ENCODE data around the gene H1-8. TPM values are rescaled to one million over a fixed set of nuclear protein-coding genes. Genes with fewer than 3 reads are reported as not detected.

Gene H1-8
- total RNA-seq, 3 donors from 2014 or later = not detected

DNA sequence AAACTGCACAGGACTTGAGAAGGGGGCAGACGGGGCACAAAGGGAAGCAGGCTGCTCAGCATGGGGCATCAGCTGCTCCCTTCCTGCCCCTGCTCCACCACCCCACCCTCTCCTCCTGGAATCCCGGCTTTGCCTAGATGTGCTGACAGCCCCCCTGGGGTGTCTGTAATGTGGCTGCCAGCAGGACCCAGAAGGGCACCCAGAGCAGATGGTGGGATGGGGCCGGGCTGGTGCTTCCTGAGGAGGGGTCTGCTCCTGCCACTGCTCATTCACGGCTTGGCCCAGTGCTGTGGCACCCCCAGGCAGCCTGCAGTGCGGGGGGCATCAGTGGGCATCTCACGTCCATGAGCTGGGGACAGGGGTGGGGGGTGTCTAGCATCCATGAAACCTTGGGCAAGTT lies 10.2 kb downstream of the H1-8 start:
- H3K36me3 Mint-ChIP-seq (ENCODE audit: insufficient read depth) = no peaks in the 10 kb centered on the region
- no peak for DNase-seq
- no peak overlapping the region for H3K4me3 Mint-ChIP-seq
- peaks cover 6% of the 10 kb centered on the region for H3K27me3 Mint-ChIP-seq (ENCODE audit: low read depth)
- ATAC-seq = no peak
- no peaks in the 10 kb centered on the region for H3K9me3 Mint-ChIP-seq
- H3K4me1 Mint-ChIP-seq (ENCODE audit: low read depth) = peaks cover 13% of the 10 kb centered on the region

- DNase-seq (no peak), ATAC-seq (no peak)
- Mint-ChIP-seq H3K27me3 (ENCODE audit: low read depth) (peaks cover 6% of the 10 kb centered on the region), H3K4me1 (ENCODE audit: low read depth) (peaks cover 16% of the 10 kb centered on the region), H3K9me3 (no peaks in the 10 kb centered on the region), H3K4me3 (peak overlapping the region; percentile 12), H3K36me3 (ENCODE audit: insufficient read depth) (no peaks in the 10 kb centered on the region)
Measured at GRCh38 chr3:129553719-129554118, 10.7 kb downstream of the H1-8 start.

- Mint-ChIP-seq H3K4me3 (no peak overlapping the region), H3K9me3 (no peaks in the 10 kb centered on the region)
- no peak for ATAC-seq
Measured at GRCh38 chr3:129554356-129555152, 11.6 kb downstream of the H1-8 start.

GRCh38 chr3:129555153-129555550 lies 12.2 kb downstream of the H1-8 start:
- no peaks in the 10 kb centered on the region for H3K36me3 Mint-ChIP-seq (ENCODE audit: insufficient read depth)
- ATAC-seq (no peak), DNase-seq (no peak)
- H3K4me1 Mint-ChIP-seq (ENCODE audit: low read depth) = peaks cover 16% of the 10 kb centered on the region
- no peak overlapping the region for H3K4me3 Mint-ChIP-seq
- H3K9me3 Mint-ChIP-seq = no peaks in the 10 kb centered on the region
- peaks cover 6% of the 10 kb centered on the region for H3K27me3 Mint-ChIP-seq (ENCODE audit: low read depth)

More at GRCh38 chr3:129554356-129555152, 11.6 kb downstream of the H1-8 start:
- Mint-ChIP-seq H3K36me3 (ENCODE audit: insufficient read depth) (no peaks in the 10 kb centered on the region), H3K27me3 (ENCODE audit: low read depth) (peaks cover 6% of the 10 kb centered on the region), H3K4me1 (ENCODE audit: low read depth) (peaks cover 16% of the 10 kb centered on the region)
- DNase-seq = no peak

GRCh38 chr3:129555616-129556357 lies 12.8 kb downstream of the H1-8 start:
- DNase-seq = no peak
- no peak for ATAC-seq
- H3K36me3 Mint-ChIP-seq (ENCODE audit: insufficient read depth) = no peaks in the 10 kb centered on the region
- no peaks in the 10 kb centered on the region for H3K9me3 Mint-ChIP-seq
- peaks cover 6% of the 10 kb centered on the region for H3K27me3 Mint-ChIP-seq (ENCODE audit: low read depth)
- H3K4me1 Mint-ChIP-seq (ENCODE audit: low read depth) = peaks cover 16% of the 10 kb centered on the region
- no peak overlapping the region for H3K4me3 Mint-ChIP-seq

DNA sequence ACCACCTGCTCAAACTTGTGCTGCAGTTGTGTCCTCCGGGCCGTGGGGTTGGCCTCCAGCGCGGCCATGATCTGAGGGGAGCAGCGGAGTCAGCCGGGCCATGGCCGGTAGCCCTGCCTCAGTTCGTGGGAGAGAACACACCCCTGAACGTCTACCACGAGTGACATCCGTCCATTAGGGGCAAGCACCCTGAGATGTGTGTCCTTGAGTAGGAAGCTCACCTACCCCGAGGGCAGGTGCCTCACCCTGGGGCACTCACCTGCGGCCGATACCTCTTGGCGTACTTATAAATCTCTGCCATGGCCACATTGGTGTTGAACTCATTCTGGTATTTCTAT lies 13.4 kb downstream of the H1-8 start:
- no peak overlapping the region for H3K4me3 Mint-ChIP-seq
- peaks cover 6% of the 10 kb centered on the region for H3K27me3 Mint-ChIP-seq (ENCODE audit: low read depth)
- H3K36me3 Mint-ChIP-seq (ENCODE audit: insufficient read depth) = no peaks in the 10 kb centered on the region
- DNase-seq (no peak), ATAC-seq (no peak)
- no peaks in the 10 kb centered on the region for H3K9me3 Mint-ChIP-seq
- peaks cover 16% of the 10 kb centered on the region for H3K4me1 Mint-ChIP-seq (ENCODE audit: low read depth)

GRCh38 chr3:129556890-129557547 lies 14.0 kb downstream of the H1-8 start:
- no peaks in the 10 kb centered on the region for H3K9me3 Mint-ChIP-seq

DNA sequence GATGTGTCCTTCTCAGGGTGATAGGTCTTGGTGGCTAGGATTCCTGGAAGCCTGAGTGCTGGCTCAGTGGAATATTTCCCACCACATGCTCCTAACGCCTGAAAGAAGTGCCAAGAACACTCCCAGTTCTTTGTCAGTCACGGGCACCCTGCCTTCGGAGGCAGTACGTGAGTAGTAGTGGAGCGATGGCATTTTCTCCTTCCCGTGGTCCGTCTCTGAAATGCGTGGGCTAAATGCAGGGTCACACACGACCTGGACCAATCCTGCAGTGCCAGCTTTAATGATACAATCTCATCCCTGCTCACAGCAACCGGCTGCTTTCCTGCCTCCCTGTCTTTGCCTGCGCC lies 14.5 kb downstream of the H1-8 start:
- H3K9me3 Mint-ChIP-seq = no peaks in the 10 kb centered on the region
- H3K27me3 Mint-ChIP-seq (ENCODE audit: low read depth) = peaks cover 6% of the 10 kb centered on the region
- ATAC-seq (no peak), DNase-seq (no peak)
- H3K4me1 Mint-ChIP-seq (ENCODE audit: low read depth) = peaks cover 16% of the 10 kb centered on the region
- H3K4me3 Mint-ChIP-seq = no peak overlapping the region
- no peaks in the 10 kb centered on the region for H3K36me3 Mint-ChIP-seq (ENCODE audit: insufficient read depth)

More at GRCh38 chr3:129556890-129557547, 14.0 kb downstream of the H1-8 start:
- Mint-ChIP-seq H3K4me1 (ENCODE audit: low read depth) (peaks cover 16% of the 10 kb centered on the region), H3K36me3 (ENCODE audit: insufficient read depth) (no peaks in the 10 kb centered on the region), H3K27me3 (ENCODE audit: low read depth) (peaks cover 6% of the 10 kb centered on the region), H3K4me3 (no peak overlapping the region)
- no peak for DNase-seq
- no peak for ATAC-seq

DNA sequence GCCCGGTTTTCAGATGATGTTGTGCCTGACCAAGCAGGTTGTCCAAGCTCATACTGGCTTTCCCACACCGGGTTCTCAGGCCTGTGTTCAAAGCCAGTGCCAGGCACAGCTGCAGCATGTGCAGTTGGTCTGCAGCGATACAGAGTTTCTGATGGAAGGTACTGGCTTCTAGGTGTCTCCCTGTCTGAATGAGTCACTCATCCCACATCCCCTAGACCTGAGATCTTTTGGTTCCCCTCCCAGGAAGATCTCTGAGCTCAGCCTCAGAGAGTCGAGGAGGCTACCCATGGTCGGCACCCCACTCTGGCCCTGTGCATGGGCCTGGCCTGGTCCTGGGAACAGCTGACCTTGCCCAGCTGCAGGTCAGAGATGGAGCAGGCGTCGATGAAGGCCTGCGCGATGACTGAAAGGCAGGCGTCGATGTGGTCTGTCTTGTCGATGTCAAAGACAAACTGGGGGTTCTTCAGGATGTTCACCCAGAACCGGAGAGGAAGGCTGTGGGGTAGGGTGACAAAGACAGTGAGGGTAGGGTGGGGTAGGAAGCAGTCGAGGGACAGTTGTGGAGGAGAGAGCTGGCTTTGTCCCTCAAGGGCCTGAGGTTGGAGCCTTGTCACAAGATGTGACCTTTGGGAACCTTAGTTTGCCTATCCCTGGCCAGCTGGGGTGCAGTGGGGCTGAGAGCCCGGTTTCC lies 15.3 kb downstream of the H1-8 start:
- no peaks in the 10 kb centered on the region for H3K9me3 Mint-ChIP-seq
- H3K4me3 Mint-ChIP-seq = no peak overlapping the region
- DNase-seq = no peak
- no peak for ATAC-seq
- no peaks in the 10 kb centered on the region for H3K36me3 Mint-ChIP-seq (ENCODE audit: insufficient read depth)
- H3K27me3 Mint-ChIP-seq (ENCODE audit: low read depth) = peaks cover 2% of the 10 kb centered on the region
- peaks cover 16% of the 10 kb centered on the region for H3K4me1 Mint-ChIP-seq (ENCODE audit: low read depth)

GRCh38 chr3:129558772-129559564 lies 16.0 kb downstream of the H1-8 start:
- H3K9me3 Mint-ChIP-seq = no peaks in the 10 kb centered on the region
- H3K36me3 Mint-ChIP-seq (ENCODE audit: insufficient read depth) = no peaks in the 10 kb centered on the region
- no peak for ATAC-seq
- H3K27me3 Mint-ChIP-seq (ENCODE audit: low read depth) = peaks cover 2% of the 10 kb centered on the region
- no peak for DNase-seq
- peaks cover 12% of the 10 kb centered on the region for H3K4me1 Mint-ChIP-seq (ENCODE audit: low read depth)
- H3K4me3 Mint-ChIP-seq = no peak overlapping the region

DNA sequence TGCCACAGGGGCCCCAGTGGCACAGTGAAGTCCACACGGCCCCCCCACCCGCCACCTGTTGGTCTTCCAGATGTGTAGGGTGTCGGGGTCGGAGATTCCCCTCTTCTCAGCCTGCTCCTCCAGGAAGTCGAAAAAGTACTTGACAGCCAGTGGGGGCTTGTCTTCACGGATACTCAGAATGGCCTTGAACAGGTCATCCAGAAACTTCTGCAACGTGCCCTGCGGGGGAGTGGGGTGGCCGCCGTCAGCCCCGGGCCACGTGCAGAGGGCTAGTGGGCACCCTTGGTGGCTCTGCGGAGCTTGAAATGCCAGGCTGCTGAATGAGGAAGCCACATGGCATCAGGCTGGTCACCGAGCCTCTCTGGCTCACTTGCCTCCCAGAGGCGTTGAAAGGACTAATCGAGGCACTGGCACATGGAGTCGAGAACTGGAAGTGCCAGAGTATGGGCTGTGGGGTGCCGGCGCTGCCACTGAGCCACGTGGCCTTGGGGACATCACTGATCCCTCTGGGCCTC lies 16.6 kb downstream of the H1-8 start:
- no peaks in the 10 kb centered on the region for H3K27me3 Mint-ChIP-seq (ENCODE audit: low read depth)
- no peak for DNase-seq
- peaks cover 6% of the 10 kb centered on the region for H3K4me1 Mint-ChIP-seq (ENCODE audit: low read depth)
- no peaks in the 10 kb centered on the region for H3K9me3 Mint-ChIP-seq
- H3K4me3 Mint-ChIP-seq = no peak overlapping the region
- no peaks in the 10 kb centered on the region for H3K36me3 Mint-ChIP-seq (ENCODE audit: insufficient read depth)
- ATAC-seq = no peak

DNA sequence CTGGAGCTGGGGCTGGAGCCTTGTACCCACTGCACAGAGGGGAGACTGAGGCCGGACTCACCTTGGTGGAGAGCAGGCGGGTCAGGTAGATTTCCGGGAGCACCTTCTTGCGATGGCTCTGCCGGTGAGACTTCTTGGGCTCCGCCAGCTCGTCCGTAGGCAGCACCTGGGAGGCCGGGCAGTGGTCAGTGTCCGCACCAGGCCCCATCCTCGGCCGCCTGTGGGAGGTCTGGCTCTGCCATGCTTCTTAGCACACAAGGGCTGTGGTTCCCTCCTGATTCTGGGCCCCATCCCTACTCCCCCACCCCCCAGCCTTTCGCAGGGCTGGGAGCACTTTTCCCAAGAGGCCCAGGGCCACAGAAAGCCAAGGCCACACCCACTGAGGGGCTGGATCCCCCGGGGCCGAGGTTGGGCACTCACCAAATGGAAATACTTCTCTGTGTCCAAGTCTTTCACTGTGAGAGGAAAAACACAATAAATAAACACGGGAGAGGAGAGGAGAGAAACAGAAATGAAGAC lies 17.4 kb downstream of the H1-8 start:
- Mint-ChIP-seq H3K27me3 (ENCODE audit: low read depth) (no peaks in the 10 kb centered on the region), H3K4me1 (ENCODE audit: low read depth) (peaks cover 6% of the 10 kb centered on the region), H3K4me3 (no peak overlapping the region), H3K36me3 (ENCODE audit: insufficient read depth) (no peaks in the 10 kb centered on the region), H3K9me3 (no peaks in the 10 kb centered on the region)
- DNase-seq (no peak), ATAC-seq (no peak)

DNA sequence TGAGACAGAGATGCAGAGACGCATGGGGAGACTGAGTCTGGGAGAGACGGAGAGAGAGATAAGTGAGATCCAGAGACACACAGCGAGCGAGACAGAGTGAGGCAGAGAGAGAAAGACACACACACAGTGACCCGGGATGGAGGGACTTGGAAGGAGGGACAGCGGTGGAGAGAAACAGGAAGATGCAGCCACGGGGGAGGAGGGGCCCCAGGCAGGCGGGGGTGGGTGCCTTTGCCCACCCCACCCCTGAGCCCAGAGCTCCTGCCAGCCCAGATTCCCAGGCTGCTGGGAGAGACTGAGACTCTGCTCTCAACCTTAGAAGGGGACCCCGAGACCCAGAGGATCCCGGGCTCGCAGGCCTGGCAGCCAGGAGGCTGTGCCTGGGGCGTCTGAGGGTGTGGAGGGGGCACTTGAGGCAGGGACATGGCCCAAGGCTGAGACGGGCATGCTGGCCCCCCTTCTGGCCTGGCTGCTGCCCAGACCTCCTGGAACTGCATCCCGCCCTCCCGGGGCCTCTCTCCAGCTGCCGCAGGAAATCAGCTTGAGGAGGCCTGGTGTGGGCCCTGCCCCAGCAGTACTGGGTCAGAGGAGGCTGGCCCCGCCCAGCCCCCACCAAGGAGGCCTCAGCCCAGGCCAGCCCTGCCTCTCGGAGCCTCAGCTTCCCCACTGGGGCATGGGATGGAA lies 18.1 kb downstream of the H1-8 start:
- H3K27me3 Mint-ChIP-seq (ENCODE audit: low read depth) = no peaks in the 10 kb centered on the region
- ATAC-seq = no peak
- peaks cover 6% of the 10 kb centered on the region for H3K4me1 Mint-ChIP-seq (ENCODE audit: low read depth)

More for the DNA sequence above, 18.1 kb downstream of the H1-8 start:
- H3K36me3 Mint-ChIP-seq (ENCODE audit: insufficient read depth) = no peaks in the 10 kb centered on the region
- no peak overlapping the region for H3K4me3 Mint-ChIP-seq
- no peaks in the 10 kb centered on the region for H3K9me3 Mint-ChIP-seq
- no peak for DNase-seq
